Mesenchymal stem cell (in vitro differentiated cells and primary cell): ENCODE results near the gene RPRM.

ENCODE experiments used
- DNase-seq: peaks from one replicate; pipeline ENCODE4 v3.0.0-alpha.2; 2013
- H2AFZ ChIP-seq: one replicate; pipeline ENCODE4 v1.6.1; 2013; ENCODE audit warnings: low read depth, mild to moderate bottlenecking, control low read depth, inconsistent platforms, low read length, moderate library complexity
- H2AK5ac ChIP-seq: 2 replicates; pipeline ENCODE4 v1.6.1; 2013; ENCODE audit warnings: low read length, moderate library complexity, mild to moderate bottlenecking, inconsistent platforms; ENCODE audit not compliant: severe bottlenecking
- H2BK120ac ChIP-seq: one replicate; pipeline ENCODE4 v1.6.1; 2013; ENCODE audit warnings: low read depth, mild to moderate bottlenecking, inconsistent platforms, low read length, moderate library complexity
- H2BK12ac ChIP-seq, 2 experiments: one replicate each; pipeline ENCODE4 v1.6.1; 2013; ENCODE audit warnings: inconsistent platforms in 2 of 2, low read length in 2 of 2, mild to moderate bottlenecking in 2 of 2, moderate library complexity in 2 of 2, control low read depth in 1 of 2
- H2BK15ac ChIP-seq: one replicate; pipeline ENCODE4 v1.6.1; 2013; ENCODE audit warnings: mild to moderate bottlenecking, low read depth, inconsistent platforms; ENCODE audit not compliant: poor library complexity, severe bottlenecking
- H2BK5ac ChIP-seq: 2 replicates; pipeline ENCODE4 v1.6.1; 2013; ENCODE audit warnings: low read depth, mild to moderate bottlenecking, low read length, control low read depth, inconsistent platforms; ENCODE audit not compliant: poor library complexity, severe bottlenecking
- H3K14ac ChIP-seq, 2 experiments: one replicate each; pipeline ENCODE4 v1.6.1; 2013; ENCODE audit warnings: inconsistent platforms in 2 of 2, low read length in 2 of 2, control low read depth in 1 of 2, mild to moderate bottlenecking in 1 of 2, moderate library complexity in 1 of 2
- H3K18ac ChIP-seq, 2 experiments: one replicate each; pipeline ENCODE4 v1.6.1; 2013; ENCODE audit warnings: inconsistent platforms in 2 of 2, low read length in 2 of 2, control low read depth in 1 of 2, low read depth in 1 of 2, mild to moderate bottlenecking in 1 of 2
- H3K23ac ChIP-seq, 2 experiments: one replicate each; pipeline ENCODE4 v1.6.1; 2013; ENCODE audit warnings: inconsistent platforms in 2 of 2, low read length in 2 of 2, mild to moderate bottlenecking in 2 of 2, moderate library complexity in 2 of 2, control low read depth in 1 of 2
- H3K27ac ChIP-seq: 2 replicates; pipeline ENCODE4 v1.5.1; 2013; ENCODE audit warnings: mild to moderate bottlenecking, moderate library complexity, low read length, control low read depth, inconsistent platforms; ENCODE audit not compliant: poor library complexity, severe bottlenecking
- H3K27me3 ChIP-seq, 2 experiments: 2 replicates each; pipeline versions ENCODE4 v1.6.1 to v1.7.0; 2013; ENCODE audit warnings: low read length in 2 of 2, mild to moderate bottlenecking in 2 of 2, moderate library complexity in 2 of 2, control low read depth in 1 of 2, inconsistent platforms in 1 of 2; ENCODE audit not compliant: control insufficient read depth in 1 of 2, insufficient read depth in 1 of 2
- H3K36me3 ChIP-seq, 2 experiments: 2 replicates each; pipeline versions ENCODE4 v1.6.1 to v1.7.0; 2013; ENCODE audit warnings: low read length in 2 of 2, control low read depth in 1 of 2, inconsistent platforms in 1 of 2, low read depth in 1 of 2, mild to moderate bottlenecking in 1 of 2; ENCODE audit not compliant: insufficient read depth in 2 of 2, control insufficient read depth in 1 of 2
- H3K4ac ChIP-seq, 2 experiments: one replicate each; pipeline ENCODE4 v1.6.1; 2013; ENCODE audit warnings: inconsistent platforms in 2 of 2, low read length in 2 of 2, mild to moderate bottlenecking in 2 of 2, moderate library complexity in 2 of 2, control low read depth in 1 of 2, low read depth in 1 of 2
- H3K4me1 ChIP-seq: 2 replicates; pipeline ENCODE4 v1.6.1; 2013; ENCODE audit warnings: low read depth, low read length, control low read depth; ENCODE audit not compliant: control insufficient read depth, insufficient read depth
- H3K4me2 ChIP-seq: 2 replicates; pipeline ENCODE4 v1.6.1; 2013; ENCODE audit warnings: low read length, mild to moderate bottlenecking, inconsistent platforms; ENCODE audit not compliant: poor library complexity, severe bottlenecking
- H3K4me3 ChIP-seq, 2 experiments: 2 replicates each; pipeline versions ENCODE4 v1.5.1 to v1.7.0; 2013; ENCODE audit warnings: low read length in 2 of 2, mild to moderate bottlenecking in 2 of 2, control low read depth in 1 of 2, low read depth in 1 of 2; ENCODE audit not compliant: insufficient read depth in 1 of 2
- H3K79me1 ChIP-seq: replicated peaks from 2 replicates; pipeline ENCODE4 v1.6.1; 2013; ENCODE audit warnings: mild to moderate bottlenecking, control low read depth, low read length, inconsistent platforms; ENCODE audit not compliant: poor library complexity, severe bottlenecking
- H3K9ac ChIP-seq: 2 replicates; pipeline ENCODE4 v1.7.0; 2013; ENCODE audit warnings: mild to moderate bottlenecking, low read length, moderate library complexity
- H3K9me3 ChIP-seq: 2 replicates; pipeline ENCODE4 v1.7.0; 2013; ENCODE audit warnings: mild to moderate bottlenecking, low read length; ENCODE audit not compliant: control insufficient read depth
- H4K8ac ChIP-seq: one replicate; pipeline ENCODE4 v1.6.1; 2013; ENCODE audit warnings: inconsistent platforms, mild to moderate bottlenecking, low read length, moderate library complexity
- H4K91ac ChIP-seq: one replicate; pipeline ENCODE4 v1.6.1; 2013; ENCODE audit warnings: mild to moderate bottlenecking, low read length, inconsistent platforms
- WGBS: methylation state at CpG from one replicate; pipeline ENCODE4 v1.1.7; 2013; ENCODE audit warnings: mixed read lengths; 5-methylcytosine and 5-hydroxymethylcytosine counted together

Gene RPRM

DNA sequence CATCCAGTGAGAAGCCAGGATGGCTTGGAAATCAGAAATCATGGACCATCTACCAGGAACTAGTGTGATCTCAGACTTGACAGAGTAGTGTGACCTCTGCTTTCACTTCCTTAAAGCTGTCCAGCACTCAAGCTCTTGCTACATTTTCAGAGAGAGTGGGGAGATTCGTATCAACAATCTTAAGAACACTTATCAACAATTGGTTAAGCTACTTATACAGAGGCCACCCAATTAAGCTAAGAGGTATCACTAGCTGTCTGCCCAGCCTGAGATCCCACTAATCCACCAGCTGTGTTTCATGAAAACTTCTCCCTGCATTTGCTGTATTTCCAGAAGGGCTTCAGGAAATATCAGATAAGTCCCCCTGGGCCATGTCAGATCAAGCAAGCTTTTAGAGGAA is 4.2 kb downstream of the RPRM start:
- Histone ChIP-seq H2BK5ac (no peak overlapping the region), H3K23ac (no peak overlapping the region), H3K4me2 (no peak overlapping the region), H3K9me3 (no peaks in the 10 kb centered on the region), H3K18ac (no peak overlapping the region), H3K4me1 (peaks cover 21% of the 10 kb centered on the region), H3K4ac (no peak overlapping the region), H4K91ac (no peak overlapping the region), H2AK5ac (no peak overlapping the region), H2BK120ac (no peak overlapping the region), H3K27me3 (peaks cover 52 to 60% of the 10 kb centered on the region in 2 experiments), H2AFZ (no peak overlapping the region), H4K8ac (no peak overlapping the region), H3K14ac (no peak overlapping the region), H3K27ac (no peak overlapping the region), H3K4me3 (no peak overlapping the region), H2BK12ac (no peak overlapping the region), H2BK15ac (no peak overlapping the region), H3K9ac (no peak overlapping the region), H3K36me3 (peaks cover 0 to 5% of the 10 kb centered on the region in 2 experiments), H3K79me1 (no peaks in the 10 kb centered on the region)
- DNase-seq = no peak
- WGBS = 21% methylated on average over 1 of the region's 1 CpG

DNA sequence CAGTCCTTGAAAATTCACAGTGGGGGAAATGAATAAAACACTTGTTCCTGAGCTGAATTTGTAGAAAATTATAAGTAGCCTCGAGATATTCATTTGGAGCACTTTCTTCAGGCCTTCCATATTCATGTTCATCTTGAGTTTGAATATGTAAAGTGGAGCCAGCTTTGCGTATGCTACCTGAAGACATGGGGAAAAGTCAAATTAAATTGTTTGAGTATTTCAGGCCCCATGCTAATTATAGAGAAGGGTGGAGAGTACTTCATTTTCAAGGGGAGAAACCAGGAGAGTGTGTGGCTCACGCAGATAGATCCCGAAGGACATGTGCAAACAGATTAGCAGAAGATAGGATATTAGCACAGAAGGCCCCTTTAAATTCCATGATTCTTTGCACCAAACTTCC is 7.7 kb downstream of the RPRM start:
- no peak overlapping the region for H3K9ac ChIP-seq
- no peak for DNase-seq
- no peak overlapping the region for H4K91ac ChIP-seq
- peaks cover 22 to 37% of the 10 kb centered on the region in 2 experiments for H3K27me3 ChIP-seq
- H3K4me1 ChIP-seq = no peaks in the 10 kb centered on the region
- H3K4me3 ChIP-seq = no peak overlapping the region
- no peak overlapping the region for H2BK120ac ChIP-seq
- H2BK5ac ChIP-seq = no peak overlapping the region
- no peaks in the 10 kb centered on the region for H3K9me3 ChIP-seq
- WGBS = 62% methylated on average over 4 of the region's 4 CpGs
- H3K14ac ChIP-seq = no peak overlapping the region
- H2BK12ac ChIP-seq = no peak overlapping the region
- H3K27ac ChIP-seq = no peak overlapping the region
- no peak overlapping the region for H2BK15ac ChIP-seq
- no peak overlapping the region for H3K23ac ChIP-seq
- no peak overlapping the region for H3K18ac ChIP-seq
- H3K36me3 ChIP-seq = no peaks in the 10 kb centered on the region
- H2AFZ ChIP-seq = no peak overlapping the region
- no peaks in the 10 kb centered on the region for H3K79me1 ChIP-seq
- H4K8ac ChIP-seq = no peak overlapping the region
- no peak overlapping the region for H3K4ac ChIP-seq
- no peak overlapping the region for H3K4me2 ChIP-seq
- H2AK5ac ChIP-seq = no peak overlapping the region

DNA sequence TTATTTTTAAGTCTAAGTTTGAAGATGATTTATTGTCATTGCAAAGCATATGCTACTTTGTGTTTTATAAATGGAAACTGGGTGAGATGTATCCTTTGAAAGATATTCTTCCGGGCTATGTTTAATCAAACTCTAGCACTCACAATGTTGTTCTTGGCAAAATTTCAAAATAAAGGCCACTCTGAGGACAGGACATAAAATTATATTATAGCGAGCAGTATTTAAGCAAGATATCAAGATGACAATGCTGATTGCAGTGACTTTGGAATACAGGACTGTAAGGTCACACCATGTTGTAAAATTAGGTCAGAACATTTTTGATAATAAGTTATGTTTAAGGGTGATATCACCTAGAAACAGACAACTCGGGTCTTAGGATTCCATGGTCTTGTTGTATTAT is 14.2 kb downstream of the RPRM start:
- no peak overlapping the region for H4K8ac ChIP-seq
- H2AFZ ChIP-seq = no peak overlapping the region
- WGBS = 93% methylated on average over 1 of the region's 3 CpGs
- H3K36me3 ChIP-seq = no peaks in the 10 kb centered on the region
- DNase-seq = no peak
- no peak overlapping the region for H2BK120ac ChIP-seq
- H3K9ac ChIP-seq = no peak overlapping the region
- no peaks in the 10 kb centered on the region for H3K79me1 ChIP-seq
- H3K4me1 ChIP-seq = no peaks in the 10 kb centered on the region
- no peak overlapping the region for H3K23ac ChIP-seq
- no peak overlapping the region for H3K4ac ChIP-seq
- H3K14ac ChIP-seq = no peak overlapping the region
- H3K4me3 ChIP-seq = no peak overlapping the region
- H3K27me3 ChIP-seq = peaks cover 0 to 13% of the 10 kb centered on the region in 2 experiments
- H2BK12ac ChIP-seq = no peak overlapping the region
- no peak overlapping the region for H2BK5ac ChIP-seq
- H3K9me3 ChIP-seq = no peaks in the 10 kb centered on the region
- no peak overlapping the region for H4K91ac ChIP-seq
- no peak overlapping the region for H3K27ac ChIP-seq
- no peak overlapping the region for H3K4me2 ChIP-seq
- H2AK5ac ChIP-seq = no peak overlapping the region
- no peak overlapping the region for H2BK15ac ChIP-seq
- H3K18ac ChIP-seq = no peak overlapping the region

GRCh38 chr2:153462338-153462859 is 16.2 kb downstream of the RPRM start:
- peaks cover 0 to 10% of the 10 kb centered on the region in 2 experiments for H3K27me3 ChIP-seq
- no peak overlapping the region for H2AFZ ChIP-seq
- no peak for DNase-seq
- no peak overlapping the region for H3K4me3 ChIP-seq
- no peak overlapping the region for H3K9ac ChIP-seq
- no peaks in the 10 kb centered on the region for H3K9me3 ChIP-seq
- no peak overlapping the region for H4K8ac ChIP-seq
- H3K36me3 ChIP-seq = no peaks in the 10 kb centered on the region
- no peaks in the 10 kb centered on the region for H3K79me1 ChIP-seq
- no peak overlapping the region for H2BK5ac ChIP-seq
- no CpG with 5 or more reads among the region's 2 CpGs for WGBS
- no peak overlapping the region for H3K14ac ChIP-seq
- H3K4me2 ChIP-seq = no peak overlapping the region
- H2BK15ac ChIP-seq = no peak overlapping the region
- no peak overlapping the region for H4K91ac ChIP-seq
- no peak overlapping the region for H2AK5ac ChIP-seq
- H3K4me1 ChIP-seq = no peaks in the 10 kb centered on the region
- no peak overlapping the region for H2BK120ac ChIP-seq
- no peak overlapping the region for H3K23ac ChIP-seq
- H3K4ac ChIP-seq = no peak overlapping the region
- no peak overlapping the region for H3K27ac ChIP-seq
- H3K18ac ChIP-seq = no peak overlapping the region
- H2BK12ac ChIP-seq = no peak overlapping the region
